ENCODE data around the gene CMSS1.

Gene CMSS1

GRCh38 chr3:100032243-100032642, 214.6 kb downstream of the CMSS1 start:
- Histone ChIP-seq H3K4me1 (ENCODE audit: insufficient read depth, low read length, severe bottlenecking) (no peaks in the 10 kb centered on the region), H3K4me2 (ENCODE audit: low read length) (no peak overlapping the region), H3F3A (ENCODE audit: insufficient read depth, low read length) (no peaks in the 10 kb centered on the region), H3K79me2 (ENCODE audit: insufficient read depth, low read length) (no peaks in the 10 kb centered on the region), H3K36me3 (ENCODE audit: insufficient read depth, low read length) (no peaks in the 10 kb centered on the region), H2AFZ (ENCODE audit: low read length) (no peak overlapping the region), H3K27ac (ENCODE audit: low read depth, low read length, poor library complexity, severe bottlenecking) (no peak overlapping the region), H3K4me3 (ENCODE audit: low read depth, low read length, poor library complexity, severe bottlenecking) (no peak overlapping the region), H4K20me1 (ENCODE audit: insufficient read depth, low read length) (no peaks in the 10 kb centered on the region), H3K9ac (ENCODE audit: low read length) (no peak overlapping the region), H3K9me2 (ENCODE audit: low read depth, low read length) (no peaks in the 10 kb centered on the region), H3K27me3 (ENCODE audit: insufficient read depth, low read length) (no peaks in the 10 kb centered on the region), H3K9me3 (ENCODE audit: low read length) (no peaks in the 10 kb centered on the region)
- TF ChIP-seq CTCF (IDR thresholded peaks at IDR 0.05; ENCODE audit: low read length) (no peak), EZH2 (IDR thresholded peaks at IDR 0.05; ENCODE audit: borderline replicate concordance, low read length) (no peak)

GRCh38 chr3:100033184-100033583, 215.5 kb downstream of the CMSS1 start:
- H3K27ac ChIP-seq (ENCODE audit: low read depth, low read length, poor library complexity, severe bottlenecking): no peak overlapping the region
- TF ChIP-seq CTCF (IDR thresholded peaks at IDR 0.05; ENCODE audit: low read length) (no peak), EZH2 (IDR thresholded peaks at IDR 0.05; ENCODE audit: borderline replicate concordance, low read length) (no peak)

GRCh38 chr3:100033903-100034471, 216.3 kb downstream of the CMSS1 start:
- Histone ChIP-seq H3K27ac (ENCODE audit: low read depth, low read length, poor library complexity, severe bottlenecking) (no peak overlapping the region), H3K4me1 (ENCODE audit: insufficient read depth, low read length, severe bottlenecking) (no peaks in the 10 kb centered on the region), H3K4me2 (ENCODE audit: low read length) (no peak overlapping the region), H3K36me3 (ENCODE audit: insufficient read depth, low read length) (no peaks in the 10 kb centered on the region), H3K79me2 (ENCODE audit: insufficient read depth, low read length) (no peaks in the 10 kb centered on the region), H4K20me1 (ENCODE audit: insufficient read depth, low read length) (no peaks in the 10 kb centered on the region), H3K9me2 (ENCODE audit: low read depth, low read length) (no peaks in the 10 kb centered on the region), H3K9ac (ENCODE audit: low read length) (no peak overlapping the region), H2AFZ (ENCODE audit: low read length) (no peak overlapping the region), H3K27me3 (ENCODE audit: insufficient read depth, low read length) (no peaks in the 10 kb centered on the region), H3K4me3 (ENCODE audit: low read depth, low read length, poor library complexity, severe bottlenecking) (no peak overlapping the region), H3K9me3 (ENCODE audit: low read length) (no peaks in the 10 kb centered on the region), H3F3A (ENCODE audit: insufficient read depth, low read length) (no peaks in the 10 kb centered on the region)
- TF ChIP-seq EZH2 (IDR thresholded peaks at IDR 0.05; ENCODE audit: borderline replicate concordance, low read length) (no peak), CTCF (IDR thresholded peaks at IDR 0.05; ENCODE audit: low read length) (no peak)

More at GRCh38 chr3:100033184-100033583, 215.5 kb downstream of the CMSS1 start:
- Histone ChIP-seq H3K4me1 (ENCODE audit: insufficient read depth, low read length, severe bottlenecking) (no peaks in the 10 kb centered on the region), H3K36me3 (ENCODE audit: insufficient read depth, low read length) (no peaks in the 10 kb centered on the region), H3K4me2 (ENCODE audit: low read length) (no peak overlapping the region), H4K20me1 (ENCODE audit: insufficient read depth, low read length) (no peaks in the 10 kb centered on the region), H3K9ac (ENCODE audit: low read length) (no peak overlapping the region), H3K9me3 (ENCODE audit: low read length) (no peaks in the 10 kb centered on the region), H3K79me2 (ENCODE audit: insufficient read depth, low read length) (no peaks in the 10 kb centered on the region), H3K4me3 (ENCODE audit: low read depth, low read length, poor library complexity, severe bottlenecking) (no peak overlapping the region), H2AFZ (ENCODE audit: low read length) (no peak overlapping the region), H3K9me2 (ENCODE audit: low read depth, low read length) (no peaks in the 10 kb centered on the region), H3K27me3 (ENCODE audit: insufficient read depth, low read length) (no peaks in the 10 kb centered on the region), H3F3A (ENCODE audit: insufficient read depth, low read length) (no peaks in the 10 kb centered on the region)

Data from OCI-LY1 (cell line).